Karpas-422 (cell line): ENCODE results near the gene NCOR2. TPM values are rescaled to one million over a fixed set of nuclear protein-coding genes. Genes with fewer than 3 reads are reported as not detected.
A peak's percentile ranks its signal among the peaks of the same experiment; 100 is the strongest.

ENCODE experiments used
- DNase-seq: peaks from one replicate; pipeline ENCODE4 v3.0.0-alpha.2; 2015
- H2AFZ ChIP-seq: fragments of 200-600 bp; sonication (generic); 2 replicates; pipeline ENCODE4 v1.6.1; 2014; ENCODE audit warnings: antibody characterized with exemption, low read length, mixed read lengths
- H3K27ac ChIP-seq: fragments of 200-600 bp; sonication (generic); 2 replicates; pipeline ENCODE4 v1.5.1; 2014; ENCODE audit warnings: mild to moderate bottlenecking, low read length, moderate library complexity
- H3K27me3 ChIP-seq: fragments of 200-600 bp; sonication (generic); 2 replicates; pipeline ENCODE4 v1.6.1; 2014; ENCODE audit warnings: low read length, mixed read lengths
- H3K36me3 ChIP-seq: fragments of 200-600 bp; sonication (generic); 2 replicates; pipeline ENCODE4 v1.6.1; 2014; ENCODE audit warnings: low read length, mixed read lengths; ENCODE audit not compliant: insufficient read depth
- H3K4me1 ChIP-seq: fragments of 200-600 bp; sonication (generic); 2 replicates; pipeline ENCODE4 v1.6.1; 2014; ENCODE audit warnings: mild to moderate bottlenecking, low read length, mixed read lengths
- H3K4me2 ChIP-seq: fragments of 200-600 bp; sonication (generic); 2 replicates; pipeline ENCODE4 v1.6.1; 2014; ENCODE audit warnings: low read length, low read depth, mild to moderate bottlenecking; ENCODE audit not compliant: poor library complexity, severe bottlenecking
- H3K4me3 ChIP-seq: fragments of 200-600 bp; sonication (generic); 2 replicates; pipeline ENCODE4 v1.5.1; 2014; ENCODE audit warnings: mild to moderate bottlenecking, antibody characterized with exemption, low read length, mixed read lengths
- H3K79me2 ChIP-seq: fragments of 200-600 bp; sonication (generic); 2 replicates; pipeline ENCODE4 v1.6.1; 2014; ENCODE audit warnings: mild to moderate bottlenecking, low read length, mixed read lengths
- H3K9ac ChIP-seq: fragments of 200-600 bp; sonication (generic); 2 replicates; pipeline ENCODE4 v1.6.0; 2014; ENCODE audit warnings: low read length
- H3K9me2 ChIP-seq: fragments of 200-600 bp; sonication (generic), shearing (Covaris generic); replicated peaks from 2 replicates; pipeline ENCODE4 v1.6.0; 2014; ENCODE audit warnings: mild to moderate bottlenecking, low read length, moderate library complexity; ENCODE audit not compliant: insufficient read depth
- H3K9me3 ChIP-seq: fragments of 300-700, 200-600 bp; sonication (generic); 2 replicates; pipeline ENCODE4 v1.6.1; 2014; ENCODE audit warnings: low read length, mixed read lengths
- H4K20me1 ChIP-seq: fragments of 200-600 bp; sonication (generic); 2 replicates; pipeline ENCODE4 v1.6.1; 2014; ENCODE audit warnings: mild to moderate bottlenecking, antibody characterized with exemption, low read length, low read depth; ENCODE audit not compliant: insufficient read depth
- total RNA-seq: library from RNA; depleted of rRNA; stranded (reverse); fragments of >200 nt; shearing (Covaris generic); gene quantifications from 2 replicates; pipeline ENCODE4 v1.2.3, GENCODE V29; 2014; ENCODE audit warnings: low replicate concordance; rRNA removed

Gene NCOR2
- total RNA-seq = 36.8 and 75.4 TPM in 2 replicates

- no peaks in the 10 kb centered on the region for H3K9me3 ChIP-seq
- peak within 1 kb of the TSS; percentile 99 for H3K9ac ChIP-seq
- H3K36me3 ChIP-seq = 0 out of 2 replicates have a peak, but pooled peaks cover 3% of the 10 kb centered on the region
- H3K27me3 ChIP-seq = no peaks in the 10 kb centered on the region
- peaks cover 38% of the 10 kb centered on the region for H4K20me1 ChIP-seq
- peak within 1 kb of the TSS; percentile 86 for H3K4me3 ChIP-seq
- H3K79me2 ChIP-seq = peaks cover 50% of the 10 kb centered on the region
- H3K4me2 ChIP-seq = peak within 1 kb of the TSS; percentile 99
- H3K4me1 ChIP-seq = peaks cover 52% of the 10 kb centered on the region
- H2AFZ ChIP-seq = peak within 1 kb of the TSS; percentile 95; the same call in 1 of the 2 replicates
- peak within 1 kb of the TSS; percentile 89 for H3K27ac ChIP-seq
- DNase-seq = peak; percentile 83
- no peaks in the 10 kb centered on the region for H3K9me2 ChIP-seq
Observed at GRCh38 chr12:124566997-124567672, at the start of gene NCOR2. Gene NCOR2, minus strand, starts transcription at chr12:124567612. Its CDS starts 72,361 bp downstream, at chr12:124495251.

- no peak overlapping the region for H2AFZ ChIP-seq
- H3K4me1 ChIP-seq = peaks cover 4% of the 10 kb centered on the region; the same call in 1 of the 2 replicates
- no peak overlapping the region for H3K9ac ChIP-seq
- no peaks in the 10 kb centered on the region for H3K27me3 ChIP-seq
- DNase-seq = no peak
- no peaks in the 10 kb centered on the region for H3K36me3 ChIP-seq
- no peaks in the 10 kb centered on the region for H3K9me2 ChIP-seq
- H3K4me3 ChIP-seq = no peak overlapping the region
- no peak overlapping the region for H3K4me2 ChIP-seq
- H3K79me2 ChIP-seq = no peaks in the 10 kb centered on the region
- H3K9me3 ChIP-seq = no peaks in the 10 kb centered on the region
- no peak overlapping the region for H3K27ac ChIP-seq
- no peaks in the 10 kb centered on the region for H4K20me1 ChIP-seq
Observed at GRCh38 chr12:124616394-124617221, 49.2 kb upstream of the NCOR2 start.

GRCh38 chr12:124614512-124615292, 47.3 kb upstream of the NCOR2 start:
- H2AFZ ChIP-seq = no peak overlapping the region
- H3K9me2 ChIP-seq = no peaks in the 10 kb centered on the region
- H3K9ac ChIP-seq = no peak overlapping the region
- H4K20me1 ChIP-seq = no peaks in the 10 kb centered on the region
- H3K79me2 ChIP-seq = no peaks in the 10 kb centered on the region
- H3K27me3 ChIP-seq = no peaks in the 10 kb centered on the region
- H3K4me3 ChIP-seq = no peak overlapping the region
- H3K4me2 ChIP-seq = no peak overlapping the region
- H3K36me3 ChIP-seq = no peaks in the 10 kb centered on the region
- no peak overlapping the region for H3K27ac ChIP-seq
- no peak for DNase-seq
- peaks cover 12% of the 10 kb centered on the region for H3K4me1 ChIP-seq
- no peaks in the 10 kb centered on the region for H3K9me3 ChIP-seq

- Histone ChIP-seq H3K9me2 (no peaks in the 10 kb centered on the region), H3K27ac (no peak overlapping the region), H3K79me2 (no peaks in the 10 kb centered on the region), H3K9ac (no peak overlapping the region), H3K4me1 (peaks cover 28% of the 10 kb centered on the region), H3K36me3 (no peaks in the 10 kb centered on the region), H3K27me3 (no peaks in the 10 kb centered on the region), H2AFZ (no peak overlapping the region), H3K9me3 (no peaks in the 10 kb centered on the region), H4K20me1 (no peaks in the 10 kb centered on the region), H3K4me2 (no peak overlapping the region), H3K4me3 (no peak overlapping the region)
- DNase-seq = no peak
Observed at GRCh38 chr12:124613151-124613585, 45.8 kb upstream of the NCOR2 start.

- H3K9me2 ChIP-seq = no peaks in the 10 kb centered on the region
- no peak overlapping the region for H2AFZ ChIP-seq
- no peak overlapping the region for H3K4me3 ChIP-seq
- no peak for DNase-seq
- no peak overlapping the region for H3K27ac ChIP-seq
- H4K20me1 ChIP-seq = no peaks in the 10 kb centered on the region
- no peak overlapping the region for H3K4me2 ChIP-seq
- peaks cover 29% of the 10 kb centered on the region for H3K4me1 ChIP-seq
- no peaks in the 10 kb centered on the region for H3K9me3 ChIP-seq
- no peaks in the 10 kb centered on the region for H3K27me3 ChIP-seq
- no peaks in the 10 kb centered on the region for H3K36me3 ChIP-seq
- no peaks in the 10 kb centered on the region for H3K79me2 ChIP-seq
- no peak overlapping the region for H3K9ac ChIP-seq
Observed at GRCh38 chr12:124612410-124612680, 44.9 kb upstream of the NCOR2 start.

GRCh38 chr12:124611559-124612409, 44.4 kb upstream of the NCOR2 start:
- H2AFZ ChIP-seq = no peak overlapping the region
- H4K20me1 ChIP-seq = no peaks in the 10 kb centered on the region
- no peaks in the 10 kb centered on the region for H3K9me3 ChIP-seq
- H3K9ac ChIP-seq = no peak overlapping the region
- no peaks in the 10 kb centered on the region for H3K36me3 ChIP-seq
- H3K4me2 ChIP-seq = no peak overlapping the region
- no peak for DNase-seq
- H3K9me2 ChIP-seq = no peaks in the 10 kb centered on the region
- H3K4me3 ChIP-seq = no peak overlapping the region
- H3K27me3 ChIP-seq = no peaks in the 10 kb centered on the region
- H3K27ac ChIP-seq = no peak overlapping the region
- peaks cover 29% of the 10 kb centered on the region for H3K4me1 ChIP-seq
- H3K79me2 ChIP-seq = no peaks in the 10 kb centered on the region

- no peak for DNase-seq
- H3K27ac ChIP-seq = no peak overlapping the region
- no peaks in the 10 kb centered on the region for H3K9me3 ChIP-seq
- H3K36me3 ChIP-seq = no peaks in the 10 kb centered on the region
- H3K9ac ChIP-seq = no peak overlapping the region
- H3K4me2 ChIP-seq = no peak overlapping the region
- no peaks in the 10 kb centered on the region for H3K79me2 ChIP-seq
- H3K4me3 ChIP-seq = no peak overlapping the region
- H3K4me1 ChIP-seq = peaks cover 29% of the 10 kb centered on the region
- no peaks in the 10 kb centered on the region for H4K20me1 ChIP-seq
- H2AFZ ChIP-seq = no peak overlapping the region
- H3K27me3 ChIP-seq = no peaks in the 10 kb centered on the region
- no peaks in the 10 kb centered on the region for H3K9me2 ChIP-seq
Observed at GRCh38 chr12:124610629-124611558, 43.5 kb upstream of the NCOR2 start.
